Raji (cell line): ENCODE measurements around the gene XYLB.

Experiments
- POLR2A ChIP-seq: IDR thresholded peaks from 2 replicates; pipeline ENCODE4 v1.6.1; 2011; ENCODE audit warnings: low read depth, low read length, control low read depth; ENCODE audit not compliant: insufficient read depth

The XYLB gene

GRCh38 chr3:38454178-38454883 is 107.7 kb downstream of the XYLB start:
- no peak for TF ChIP-seq POLR2A

GRCh38 chr3:38454884-38455638 is 108.5 kb downstream of the XYLB start:
- TF ChIP-seq POLR2A: no peak

- TF ChIP-seq POLR2A: no peak
These were observed 109.2 kb downstream of the XYLB start for GRCh38 chr3:38455639-38456430.

- no peak for TF ChIP-seq POLR2A
These were observed 110.8 kb downstream of the XYLB start for GRCh38 chr3:38457111-38458003.

GRCh38 chr3:38458796-38459498 is 112.4 kb downstream of the XYLB start:
- TF ChIP-seq POLR2A: no peak

GRCh38 chr3:38459499-38460048 is 113.0 kb downstream of the XYLB start:
- TF ChIP-seq POLR2A: no peak

GRCh38 chr3:38460377-38461270 is 114.0 kb downstream of the XYLB start:
- no peak for TF ChIP-seq POLR2A
